ELF-1 (cell line): ENCODE data around the gene SDR9C7.

Experiments used
- DNase-seq: peaks from one replicate; pipeline ENCODE4 v3.0.0-alpha.2; 2016; ENCODE audit warnings: low read depth, low spot score

The SDR9C7 gene

DNA sequence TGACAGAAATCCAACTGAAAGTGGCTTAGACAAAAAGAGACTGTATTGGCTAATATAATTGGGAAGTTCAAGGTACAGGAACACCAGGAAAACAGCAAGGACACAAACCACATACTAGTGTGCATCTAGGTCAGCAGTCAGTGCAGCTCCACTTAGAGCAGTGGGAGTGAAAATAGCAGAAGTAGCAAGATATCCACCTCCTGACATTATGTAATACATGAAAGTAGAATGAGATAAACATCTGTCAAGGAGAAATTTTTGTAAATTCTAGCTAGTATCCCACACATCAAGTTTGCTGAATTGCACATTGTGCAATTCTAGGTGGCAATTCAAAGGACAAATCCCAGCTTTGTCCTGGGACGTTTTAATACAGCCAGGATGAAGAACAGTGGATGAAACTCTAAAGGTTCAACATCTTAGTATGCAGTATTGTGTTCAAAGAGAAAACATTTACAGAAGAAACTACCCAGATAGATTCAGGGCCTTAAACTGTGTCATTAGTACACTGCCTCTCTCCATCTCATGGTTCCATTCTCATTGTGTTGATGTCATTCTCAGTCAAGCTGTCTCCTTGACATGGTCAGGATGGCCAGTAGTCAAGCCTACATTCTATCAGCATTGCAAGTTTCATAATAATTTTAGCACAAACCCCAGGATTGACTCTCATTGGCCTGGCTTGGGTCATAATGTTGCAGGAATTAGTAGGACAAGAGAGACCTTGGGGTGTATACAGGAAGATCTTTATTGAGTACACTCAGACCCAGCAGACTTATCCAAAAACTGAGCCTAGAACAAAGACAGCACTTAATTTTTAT is 56.8 kb downstream of the SDR9C7 start:
- DNase-seq: no peak

DNA sequence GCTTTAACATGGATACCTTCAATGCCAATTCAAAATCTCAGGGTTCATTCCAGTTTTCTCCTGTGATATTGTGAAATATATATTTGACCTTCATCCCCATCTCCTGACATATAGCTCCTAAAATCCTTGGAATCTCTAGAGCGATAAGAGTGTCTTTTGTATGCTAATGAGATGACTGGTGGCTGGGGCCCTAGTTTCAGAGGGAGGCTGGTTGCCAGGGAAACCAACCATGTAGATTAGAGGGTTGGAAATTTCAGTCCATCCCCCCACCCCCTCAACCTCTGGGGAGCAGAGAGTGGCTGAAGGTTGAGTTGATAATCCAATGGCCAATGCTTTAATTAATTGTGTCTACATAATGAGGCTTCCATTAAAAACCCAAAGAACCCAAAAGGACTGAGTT is 59.4 kb downstream of the SDR9C7 start:
- DNase-seq: peak; percentile 4

DNA sequence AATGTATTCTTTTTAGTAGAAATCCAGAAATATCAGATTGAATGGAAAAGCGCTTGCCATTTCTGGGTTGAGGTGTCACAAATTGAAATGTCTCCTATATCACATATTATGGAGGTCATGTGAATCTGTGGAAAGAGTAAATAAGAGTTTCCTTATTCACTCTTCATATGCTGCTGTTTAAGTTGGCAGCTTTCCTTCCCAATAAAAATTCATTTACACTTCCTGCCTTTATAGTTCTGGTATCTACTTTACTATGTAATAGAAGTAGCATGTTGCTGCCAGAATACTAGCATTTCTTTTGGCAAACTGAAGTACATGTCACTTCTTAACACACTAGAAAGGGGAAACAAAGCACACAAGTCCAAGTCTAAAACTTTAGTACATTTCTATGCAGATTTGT is 60.8 kb downstream of the SDR9C7 start:
- DNase-seq: no peak
